ENCODE measurements around the gene CDC42EP3. TPM values are rescaled to one million over a fixed set of nuclear protein-coding genes. Genes with fewer than 3 reads are reported as not detected.

The CDC42EP3 gene
- total and polyA plus RNA-seq, 12 donors, result 4.2 to 30.2 (median 10.7) TPM

GRCh38 chr2:37619230-37619958 lies 52.0 kb downstream of the CDC42EP3 start:
- no peaks in the 10 kb centered on the region for H3K27me3 ChIP-seq
- WGBS, 4 donors, result 75 to 83% (median 79%) methylated on average over 7 of the region's 7 CpGs
- intact Hi-C loops (cut with DNase I), result no loop called here
- no peaks in the 10 kb centered on the region for H3K36me3 ChIP-seq (replicated peaks in 1 of 2)
- DNase-seq, result no peak
- no peak overlapping the region for H3K27ac ChIP-seq
- no peaks in the 10 kb centered on the region for H3K9me3 ChIP-seq (replicated peaks in 1 of 3)
- no peak for TF ChIP-seq POLR2A (IDR thresholded peaks at IDR 0.05)
- TF ChIP-seq CTCF (IDR thresholded peaks at IDR 0.05), result no peak
- H3K4me1 ChIP-seq (replicated peaks in 1 of 2), result peaks cover 0 to 6% of the 10 kb centered on the region in 2 donors
- no peak overlapping the region for H3K4me3 ChIP-seq

- DNase-seq, result no peak
- Histone ChIP-seq H3K27ac (no peak overlapping the region), H3K4me3 (no peak overlapping the region), H3K9me3 (replicated peaks in 1 of 3) (no peaks in the 10 kb centered on the region), H3K36me3 (replicated peaks in 1 of 2) (no peaks in the 10 kb centered on the region), H3K4me1 (replicated peaks in 1 of 2) (peaks cover 0 to 6% of the 10 kb centered on the region in 2 donors), H3K27me3 (no peaks in the 10 kb centered on the region)
- TF ChIP-seq CTCF (IDR thresholded peaks at IDR 0.05), result no peak
- no peak for TF ChIP-seq POLR2A (IDR thresholded peaks at IDR 0.05)
- 84 to 89% (median 86%) methylated on average over 3 of the region's 3 CpGs for WGBS, 4 donors
- intact Hi-C loops (cut with DNase I), result no loop called here
Observed at GRCh38 chr2:37618326-37618725, 53.1 kb downstream of the CDC42EP3 start.

- no peak for DNase-seq
- 82 to 92% (median 88%) methylated on average over 14 of the region's 14 CpGs for WGBS, 4 donors
- H3K27me3 ChIP-seq, result no peaks in the 10 kb centered on the region
- no peak overlapping the region for H3K4me3 ChIP-seq
- peaks cover 0 to 10% of the 10 kb centered on the region in 2 donors for H3K4me1 ChIP-seq (replicated peaks in 1 of 2)
- intact Hi-C loops (cut with DNase I), result no loop called here
- H3K27ac ChIP-seq, result no peak overlapping the region
- no peaks in the 10 kb centered on the region for H3K9me3 ChIP-seq (replicated peaks in 1 of 3)
- no peaks in the 10 kb centered on the region for H3K36me3 ChIP-seq (replicated peaks in 1 of 2)
- no peak for TF ChIP-seq CTCF (IDR thresholded peaks at IDR 0.05)
- TF ChIP-seq POLR2A (IDR thresholded peaks at IDR 0.05), result no peak
Observed at GRCh38 chr2:37617119-37617892, 54.1 kb downstream of the CDC42EP3 start.

- no peaks in the 10 kb centered on the region for H3K9me3 ChIP-seq (replicated peaks in 1 of 3)
- no peak overlapping the region for H3K4me3 ChIP-seq
- no peak for DNase-seq
- peaks cover 0 to 10% of the 10 kb centered on the region in 2 donors for H3K4me1 ChIP-seq (replicated peaks in 1 of 2)
- WGBS, 4 donors, result 70 to 81% (median 76%) methylated on average over 2 of the region's 2 CpGs
- intact Hi-C loops (cut with DNase I), result no loop called here
- H3K27ac ChIP-seq, result peak overlapping the region in 1 of 5 donors; percentile 16
- TF ChIP-seq POLR2A (IDR thresholded peaks at IDR 0.05), result no peak
- TF ChIP-seq CTCF (IDR thresholded peaks at IDR 0.05), result no peak
- no peaks in the 10 kb centered on the region for H3K27me3 ChIP-seq
- no peaks in the 10 kb centered on the region for H3K36me3 ChIP-seq (replicated peaks in 1 of 2)
Observed at GRCh38 chr2:37616677-37617005, 54.8 kb downstream of the CDC42EP3 start.

Measured in adrenal gland (tissue), 12 donors.